NB4 (cell line): ENCODE data around the gene BRPF1.
A peak's percentile ranks its signal among the peaks of the same experiment; 100 is the strongest.
"Not testable (repeated sequence)": the region's sequence is repeated elsewhere in the genome, so short reads cannot be mapped to it uniquely, and the experiment has no call there.

Source experiments
- DNase-seq: peaks from one replicate; pipeline ENCODE4 v3.0.0; 2010; ENCODE audit warnings: low read depth
- H3K4me3 ChIP-seq: one replicate; pipeline ENCODE4 v1.5.1; 2011; ENCODE audit warnings: mild to moderate bottlenecking, low read depth, low read length, moderate library complexity
- CTCF ChIP-seq: IDR thresholded peaks from one replicate; pipeline ENCODE4 v1.5.1; 2012; ENCODE audit warnings: low read depth, low read length
- MYC ChIP-seq: IDR thresholded peaks from 2 replicates; pipeline ENCODE4 v1.6.1; 2011; ENCODE audit warnings: low read depth, low read length
- POLR2A ChIP-seq: IDR thresholded peaks from 2 replicates; pipeline ENCODE4 v1.6.1; 2011; ENCODE audit warnings: mild to moderate bottlenecking; ENCODE audit not compliant: insufficient read length; ENCODE audit errors: extremely low read depth
- TF ChIP-seq, protein P1 (sequence below): IDR thresholded peaks from 2 replicates; pipeline ENCODE4 v1.6.1; 2011; ENCODE audit warnings: low read depth, low read length

The BRPF1 gene

GRCh38 chr3:9769012-9769411, 37.5 kb downstream of the BRPF1 start:
- DNase-seq, result no peak
- peak overlapping the region; percentile 64 for H3K4me3 ChIP-seq
- TF ChIP-seq CTCF, result no peak

GRCh38 chr3:9769426-9770275, 38.1 kb downstream of the BRPF1 start, which contains the start of gene CAMK1:
CAMK1 (minus strand) TSS chr3:9769947; CDS start chr3:9767749, 2,198 bp downstream.
- DNase-seq, result peak; percentile 68
- peak within 1 kb of the TSS; percentile 64 for H3K4me3 ChIP-seq
- TF ChIP-seq POLR2A (no peak), CTCF (no peak), MYC (no peak)
- TF ChIP-seq, protein P1, sequence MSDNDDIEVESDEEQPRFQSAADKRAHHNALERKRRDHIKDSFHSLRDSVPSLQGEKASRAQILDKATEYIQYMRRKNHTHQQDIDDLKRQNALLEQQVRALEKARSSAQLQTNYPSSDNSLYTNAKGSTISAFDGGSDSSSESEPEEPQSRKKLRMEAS, result no peak

- no peak for DNase-seq
- TF ChIP-seq MYC, result no peak
- TF ChIP-seq POLR2A, result no peak
- TF ChIP-seq, protein P1, result no peak
- TF ChIP-seq CTCF, result no peak
- peak overlapping the region; percentile 21 for H3K4me3 ChIP-seq
Measured at GRCh38 chr3:9770276-9770812, 38.8 kb downstream of the BRPF1 start.

DNA sequence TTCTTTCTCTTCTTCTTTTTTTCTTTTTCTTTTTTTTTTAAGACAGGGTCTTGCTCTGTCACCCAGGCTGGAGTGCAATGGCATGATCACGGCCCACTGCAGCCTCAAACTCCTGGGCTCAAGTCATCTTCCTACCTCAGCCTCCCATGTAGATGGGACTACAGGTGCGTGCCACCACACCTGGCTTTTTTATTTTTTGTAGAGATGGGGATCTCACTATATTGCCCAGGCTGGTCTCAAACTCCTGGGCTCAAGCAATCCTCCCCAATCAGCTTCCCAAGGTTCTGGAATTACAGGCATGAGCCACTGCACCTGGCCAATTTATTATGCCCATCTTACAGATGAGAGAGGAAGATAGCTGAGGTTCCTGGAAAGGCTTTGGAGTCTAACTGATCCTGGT, 39.5 kb downstream of the BRPF1 start:
- not testable (repeated sequence) for H3K4me3 ChIP-seq, DNase-seq

GRCh38 chr3:9776896-9777693, 45.6 kb downstream of the BRPF1 start:
- TF ChIP-seq, protein P1, result no peak
- TF ChIP-seq POLR2A (no peak), CTCF (no peak), MYC (no peak)
- DNase-seq, result no peak
- no peak overlapping the region for H3K4me3 ChIP-seq

- no peak for DNase-seq
- no peak for TF ChIP-seq POLR2A
- no peak for TF ChIP-seq MYC
- TF ChIP-seq, protein P1, result no peak
- TF ChIP-seq CTCF, result no peak
- H3K4me3 ChIP-seq, result no peak overlapping the region
Measured at GRCh38 chr3:9777694-9778021, 46.1 kb downstream of the BRPF1 start.
